CD4-positive, alpha-beta T cell (primary cell): ENCODE measurements around the gene PPP1R1C. TPM values are rescaled to one million over a fixed set of nuclear protein-coding genes. Genes with fewer than 3 reads are reported as not detected.

Experiments used
- ATAC-seq: fragments of 200-7000 bp; cut with Tn5 transposase; one replicate; pipeline ENCODE4 v1.10.0; 2022; ENCODE audit warnings: mild to moderate bottlenecking; ENCODE audit not compliant: poor library complexity
- CTCF ChIA-PET: fragments of 350-600 bp; sonication (Branson Sonifier 250); formaldehyde crosslinking; loops from one replicate; lab custom pipeline; 2021; ENCODE audit warnings: antibody characterized with exemption, inconsistent platforms; lab: Charles Lee
- POLR2A ChIA-PET: fragments of 350-600 bp; sonication (Branson Sonifier 250); formaldehyde crosslinking; loops from one replicate; lab custom pipeline; 2021; ENCODE audit warnings: antibody characterized with exemption, inconsistent platforms; lab: Charles Lee
- DNase-seq, 14 experiments: peaks; one replicate each; pipeline ENCODE4 v3.0.0-alpha.2; 2013 to 2020; ENCODE audit warnings: mixed read lengths in 2 of 14
- H3K27ac ChIP-seq, 2 donors: one replicate each; pipeline versions ENCODE4 v1.5.1 to v1.7.0; 2013; ENCODE audit warnings: low read length in 2 of 2, low read depth in 1 of 2, mild to moderate bottlenecking in 1 of 2
- H3K27me3 ChIP-seq, 2 experiments: 1 replicate in 1 of 2; 2 replicates in 1 of 2; pipeline versions ENCODE4 v1.6.1 to v1.7.0; 2013; ENCODE audit warnings: low read length in 2 of 2, control low read depth in 1 of 2, mild to moderate bottlenecking in 1 of 2, moderate library complexity in 1 of 2; ENCODE audit not compliant: insufficient read depth in 2 of 2, control insufficient read depth in 1 of 2
- H3K36me3 ChIP-seq: one replicate; pipeline ENCODE4 v1.6.1; 2013; ENCODE audit warnings: low read length, control low read depth; ENCODE audit not compliant: insufficient read depth
- H3K4me1 ChIP-seq: one replicate; pipeline ENCODE4 v1.6.1; 2013; ENCODE audit warnings: low read length, control low read depth; ENCODE audit not compliant: insufficient read depth
- H3K4me3 ChIP-seq: one replicate; pipeline ENCODE4 v1.5.1; 2013; ENCODE audit warnings: mild to moderate bottlenecking, low read length, moderate library complexity
- H3K9me3 ChIP-seq, 2 experiments: 1 replicate in 1 of 2; 2 replicates in 1 of 2; pipeline versions ENCODE4 v1.6.1 to v1.7.0; 2013; ENCODE audit warnings: low read length in 2 of 2, mild to moderate bottlenecking in 2 of 2, control low read depth in 1 of 2, moderate library complexity in 1 of 2; ENCODE audit not compliant: control insufficient read depth in 1 of 2, insufficient read depth in 1 of 2
- H3K27ac Mint-ChIP-seq: one replicate; pipeline ENCODE4 v1.8.0; 2020; ENCODE audit warnings: mixed read lengths
- H3K27me3 Mint-ChIP-seq: one replicate; pipeline ENCODE4 v1.8.0; 2021; ENCODE audit warnings: mixed read lengths
- H3K36me3 Mint-ChIP-seq: one replicate; pipeline ENCODE4 v1.8.0; 2021; ENCODE audit warnings: low read depth, mixed read lengths
- H3K4me1 Mint-ChIP-seq: one replicate; pipeline ENCODE4 v1.8.0; 2021; ENCODE audit warnings: low read depth, mixed read lengths
- H3K4me3 Mint-ChIP-seq: one replicate; pipeline ENCODE4 v1.8.0; 2020; ENCODE audit warnings: mild to moderate bottlenecking, mixed read lengths
- H3K9me3 Mint-ChIP-seq: one replicate; pipeline ENCODE4 v1.8.0; 2020; ENCODE audit warnings: mixed read lengths
- CTCF ChIP-seq: fragments of 200-600 bp; IDR thresholded peaks from one replicate; pipeline ENCODE4 v1.8.0; 2022; ENCODE audit warnings: antibody characterized with exemption, mild to moderate bottlenecking
- intact Hi-C, 2 experiments: fragments of 100-400 bp; cut with DNase I in 1 of 2; cut with micrococcal nuclease in 1 of 2; formaldehyde crosslinking; loops; one replicate each; pipeline versions ENCODE4 v1.15.1 to v1.9.0; 2023 to 2025; cut with DNase I, micrococcal nuclease
- total RNA-seq, 174 experiments: library from RNA in 2 of 174; stranded (reverse) in 2 of 174; gene quantifications; one replicate each; pipeline ENCODE4 v1.2.3 and lab custom pipeline; 2021 to 2026

The PPP1R1C gene
- total RNA-seq, 2 experiments from 2014 or later: not detected

- no peaks in the 10 kb centered on the region for H3K4me1 ChIP-seq
- no peak overlapping the region for H3K27ac ChIP-seq
- CTCF ChIA-PET: no interaction called here
- H3K36me3 Mint-ChIP-seq: no peaks in the 10 kb centered on the region
- no peaks in the 10 kb centered on the region for H3K9me3 ChIP-seq
- H3K27me3 Mint-ChIP-seq: no peaks in the 10 kb centered on the region
- intact Hi-C loops: no loop called here
- no peak for DNase-seq
- H3K4me1 Mint-ChIP-seq: no peaks in the 10 kb centered on the region
- POLR2A ChIA-PET: no interaction called here
- no peak for ATAC-seq
- H3K4me3 ChIP-seq: no peak overlapping the region
- no peaks in the 10 kb centered on the region for H3K36me3 ChIP-seq
- no peak overlapping the region for H3K27ac Mint-ChIP-seq
- no peaks in the 10 kb centered on the region for H3K9me3 Mint-ChIP-seq
- H3K27me3 ChIP-seq: no peaks in the 10 kb centered on the region
- no peak for TF ChIP-seq CTCF
- no peak overlapping the region for H3K4me3 Mint-ChIP-seq
Measured at GRCh38 chr2:182115258-182115657, 129.6 kb downstream of the PPP1R1C start.

- Histone ChIP-seq H3K4me1 (no peaks in the 10 kb centered on the region), H3K36me3 (no peaks in the 10 kb centered on the region), H3K27ac (no peak overlapping the region), H3K4me3 (no peak overlapping the region), H3K27me3 (no peaks in the 10 kb centered on the region), H3K9me3 (no peaks in the 10 kb centered on the region)
- Mint-ChIP-seq H3K27me3 (no peaks in the 10 kb centered on the region), H3K9me3 (no peaks in the 10 kb centered on the region), H3K4me1 (no peaks in the 10 kb centered on the region), H3K27ac (no peak overlapping the region), H3K4me3 (no peak overlapping the region), H3K36me3 (no peaks in the 10 kb centered on the region)
- TF ChIP-seq CTCF: no peak
- DNase-seq (no peak), ATAC-seq (no peak)
- ChIA-PET POLR2A (no interaction called here), CTCF (no interaction called here)
- intact Hi-C loops: no loop called here
Measured at GRCh38 chr2:182116774-182117173, 131.1 kb downstream of the PPP1R1C start.

GRCh38 chr2:182117196-182117595 is 131.5 kb downstream of the PPP1R1C start:
- CTCF ChIA-PET: no interaction called here
- POLR2A ChIA-PET: no interaction called here
- intact Hi-C loops: no loop called here
- H3K9me3 ChIP-seq: no peaks in the 10 kb centered on the region
- H3K4me3 ChIP-seq: no peak overlapping the region
- no peak for TF ChIP-seq CTCF
- Mint-ChIP-seq H3K27me3 (no peaks in the 10 kb centered on the region), H3K36me3 (no peaks in the 10 kb centered on the region), H3K4me3 (no peak overlapping the region), H3K9me3 (no peaks in the 10 kb centered on the region), H3K27ac (no peak overlapping the region), H3K4me1 (no peaks in the 10 kb centered on the region)
- no peaks in the 10 kb centered on the region for H3K36me3 ChIP-seq
- no peaks in the 10 kb centered on the region for H3K27me3 ChIP-seq
- no peak for DNase-seq
- no peaks in the 10 kb centered on the region for H3K4me1 ChIP-seq
- ATAC-seq: no peak
- no peak overlapping the region for H3K27ac ChIP-seq
